Sigmoid colon (tissue), 4 donors: ENCODE data around the gene SULT4A1.

ENCODE experiments used
- CTCF ChIP-seq, 4 experiments: fragments of 450-650 bp in 3 of 4; fragments of 200-600 bp in 1 of 4; IDR thresholded peaks; one replicate each; pipeline ENCODE4 v1.5.1; 2016 to 2019; ENCODE audit warnings: antibody characterized with exemption in 4 of 4, mild to moderate bottlenecking in 3 of 4, moderate library complexity in 2 of 4
- EP300 ChIP-seq, 4 donors: sonication (generic); formaldehyde crosslinking; IDR thresholded peaks; one replicate each; pipeline ENCODE4 v1.6.1; 2017; ENCODE audit warnings: antibody characterized with exemption in 4 of 4
- POLR2A ChIP-seq, 2 donors: fragments of 450-650 bp; IDR thresholded peaks; one replicate each; pipeline ENCODE4 v1.6.1; 2016; ENCODE audit warnings: antibody characterized with exemption in 2 of 2, mild to moderate bottlenecking in 2 of 2, moderate library complexity in 2 of 2
- POLR2AphosphoS5 ChIP-seq, 4 donors: sonication (generic); formaldehyde crosslinking; IDR thresholded peaks; one replicate each; pipeline ENCODE4 v1.6.1; 2017; ENCODE audit warnings: antibody characterized with exemption in 4 of 4

- TF ChIP-seq POLR2AphosphoS5 (IDR thresholded peaks at IDR 0.05) (no peak), CTCF (IDR thresholded peaks at IDR 0.05) (no peak), POLR2A (IDR thresholded peaks at IDR 0.05) (no peak), EP300 (IDR thresholded peaks at IDR 0.05) (no peak)
These were observed 37.9 kb upstream of the SULT4A1 start for GRCh38 chr22:43900206-43900605.
